NB4 (cell line): ENCODE results near the gene ANKIB1.
A peak's percentile ranks its signal among the peaks of the same experiment; 100 is the strongest.

Experiments
- DNase-seq: peaks from one replicate; pipeline ENCODE4 v3.0.0; 2010; ENCODE audit warnings: low read depth
- H3K4me3 ChIP-seq: one replicate; pipeline ENCODE4 v1.5.1; 2011; ENCODE audit warnings: mild to moderate bottlenecking, low read depth, low read length, moderate library complexity
- MYC ChIP-seq: IDR thresholded peaks from 2 replicates; pipeline ENCODE4 v1.6.1; 2011; ENCODE audit warnings: low read depth, low read length
- POLR2A ChIP-seq: IDR thresholded peaks from 2 replicates; pipeline ENCODE4 v1.6.1; 2011; ENCODE audit warnings: mild to moderate bottlenecking; ENCODE audit not compliant: insufficient read length; ENCODE audit errors: extremely low read depth
- TF ChIP-seq, protein P1 (sequence below): IDR thresholded peaks from 2 replicates; pipeline ENCODE4 v1.6.1; 2011; ENCODE audit warnings: low read depth, low read length
- TF ChIP-seq, protein P2 (sequence below): IDR thresholded peaks from one replicate; pipeline ENCODE4 v1.5.1; 2012; ENCODE audit warnings: low read depth, low read length

Gene ANKIB1

DNA sequence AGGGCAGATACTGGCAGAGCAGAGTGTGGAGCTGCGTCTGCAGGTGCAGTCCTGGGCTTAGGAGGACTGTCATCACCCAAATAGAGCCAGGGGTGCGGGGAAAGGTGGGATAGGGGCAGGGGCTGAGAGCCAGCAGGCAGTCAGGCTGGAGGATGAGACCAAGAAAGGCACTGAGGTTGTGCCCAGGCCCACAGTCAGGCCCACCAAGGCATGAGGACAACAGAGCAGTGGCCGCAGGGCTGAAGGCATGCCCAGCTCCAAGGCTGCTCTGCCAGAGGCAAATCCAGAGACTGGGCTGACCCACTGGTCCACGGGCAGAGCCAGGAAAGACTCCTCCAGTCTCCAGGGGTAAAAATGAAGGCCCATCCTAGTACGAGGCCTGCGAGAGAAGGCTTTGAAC lies 177.2 kb downstream of the ANKIB1 start:
- no peak for DNase-seq
- H3K4me3 ChIP-seq = no peak overlapping the region
- TF ChIP-seq, protein P1, sequence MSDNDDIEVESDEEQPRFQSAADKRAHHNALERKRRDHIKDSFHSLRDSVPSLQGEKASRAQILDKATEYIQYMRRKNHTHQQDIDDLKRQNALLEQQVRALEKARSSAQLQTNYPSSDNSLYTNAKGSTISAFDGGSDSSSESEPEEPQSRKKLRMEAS = no peak
- TF ChIP-seq POLR2A (no peak), MYC (no peak)
- TF ChIP-seq, protein P2, sequence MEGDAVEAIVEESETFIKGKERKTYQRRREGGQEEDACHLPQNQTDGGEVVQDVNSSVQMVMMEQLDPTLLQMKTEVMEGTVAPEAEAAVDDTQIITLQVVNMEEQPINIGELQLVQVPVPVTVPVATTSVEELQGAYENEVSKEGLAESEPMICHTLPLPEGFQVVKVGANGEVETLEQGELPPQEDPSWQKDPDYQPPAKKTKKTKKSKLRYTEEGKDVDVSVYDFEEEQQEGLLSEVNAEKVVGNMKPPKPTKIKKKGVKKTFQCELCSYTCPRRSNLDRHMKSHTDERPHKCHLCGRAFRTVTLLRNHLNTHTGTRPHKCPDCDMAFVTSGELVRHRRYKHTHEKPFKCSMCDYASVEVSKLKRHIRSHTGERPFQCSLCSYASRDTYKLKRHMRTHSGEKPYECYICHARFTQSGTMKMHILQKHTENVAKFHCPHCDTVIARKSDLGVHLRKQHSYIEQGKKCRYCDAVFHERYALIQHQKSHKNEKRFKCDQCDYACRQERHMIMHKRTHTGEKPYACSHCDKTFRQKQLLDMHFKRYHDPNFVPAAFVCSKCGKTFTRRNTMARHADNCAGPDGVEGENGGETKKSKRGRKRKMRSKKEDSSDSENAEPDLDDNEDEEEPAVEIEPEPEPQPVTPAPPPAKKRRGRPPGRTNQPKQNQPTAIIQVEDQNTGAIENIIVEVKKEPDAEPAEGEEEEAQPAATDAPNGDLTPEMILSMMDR = no peak

DNA sequence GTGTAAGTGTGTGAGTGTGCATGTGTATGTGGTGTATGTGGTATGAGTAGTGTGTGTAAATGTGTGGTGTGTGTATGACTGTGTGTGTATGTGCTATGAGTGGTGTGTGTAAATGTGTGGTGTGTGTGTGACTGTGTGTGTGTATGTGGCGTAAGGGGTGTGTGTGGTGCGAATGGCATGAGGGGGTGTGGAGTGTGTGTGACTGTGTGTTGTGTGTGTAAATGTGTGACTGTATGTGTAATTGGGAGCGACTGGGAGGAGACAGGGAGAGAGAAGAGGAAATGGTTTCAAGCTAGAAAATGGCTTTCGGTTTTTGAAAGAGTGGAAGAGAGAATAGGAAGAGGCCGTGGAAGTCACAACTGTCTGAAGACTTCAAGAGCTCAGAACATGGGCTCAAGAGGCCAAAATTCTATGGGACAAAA lies 177.9 kb downstream of the ANKIB1 start:
- no peak overlapping the region for H3K4me3 ChIP-seq
- no peak for DNase-seq
- no peak for TF ChIP-seq MYC
- no peak for TF ChIP-seq POLR2A
- TF ChIP-seq, protein P1 = no peak
- TF ChIP-seq, protein P2 = no peak

DNA sequence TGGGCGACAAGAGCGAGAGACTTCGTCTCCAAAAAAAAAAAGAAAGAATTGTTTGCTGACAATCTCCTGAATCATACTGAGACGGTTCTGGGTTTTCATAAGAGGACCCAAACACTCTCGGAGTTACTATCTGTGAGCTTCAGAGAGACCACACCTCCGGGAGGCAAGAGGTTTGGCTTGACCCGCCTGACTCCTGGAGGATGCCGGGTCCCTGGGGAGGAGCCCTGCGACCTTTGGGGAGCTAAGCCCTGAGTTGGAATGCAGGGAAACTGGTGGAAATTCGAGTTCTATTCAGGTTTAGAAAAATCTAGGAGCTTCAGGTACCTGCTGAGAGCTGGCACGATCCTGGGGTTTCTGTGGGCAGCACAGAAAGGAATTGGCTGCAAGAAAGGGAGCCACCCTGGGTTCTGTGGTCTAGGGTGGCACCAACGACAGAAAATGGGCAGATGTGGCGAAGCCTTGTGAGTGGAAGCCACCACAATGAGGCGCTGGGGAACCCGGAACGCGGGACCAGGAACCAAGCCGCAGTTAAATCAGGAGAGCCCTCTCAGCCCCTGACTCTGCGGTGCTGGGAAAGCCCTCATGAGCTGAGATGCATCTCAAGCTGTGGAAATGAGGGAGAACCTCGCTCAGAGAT lies 179.7 kb downstream of the ANKIB1 start:
- DNase-seq = peak; percentile 47
- TF ChIP-seq, protein P2 = no peak
- TF ChIP-seq MYC = no peak
- H3K4me3 ChIP-seq = no peak overlapping the region

DNA sequence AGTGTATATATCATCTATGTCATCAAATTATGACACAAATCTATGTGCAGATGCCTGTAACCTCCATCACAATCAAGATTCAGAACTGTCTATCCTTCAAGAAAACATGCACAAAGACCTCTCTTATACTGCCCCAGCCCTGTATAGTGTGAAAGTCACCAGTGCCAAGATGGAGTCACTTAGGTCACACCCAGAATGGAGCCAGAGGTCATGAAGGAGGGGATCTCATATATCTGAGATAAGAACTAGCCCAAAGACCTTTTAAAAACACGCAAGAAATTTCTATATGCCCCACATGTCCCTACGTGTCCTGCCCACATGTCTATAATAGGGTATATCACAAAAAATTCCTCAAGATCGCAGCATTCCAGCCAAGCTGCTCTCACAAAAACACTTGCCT lies 181.4 kb downstream of the ANKIB1 start:
- no peak overlapping the region for H3K4me3 ChIP-seq

DNA sequence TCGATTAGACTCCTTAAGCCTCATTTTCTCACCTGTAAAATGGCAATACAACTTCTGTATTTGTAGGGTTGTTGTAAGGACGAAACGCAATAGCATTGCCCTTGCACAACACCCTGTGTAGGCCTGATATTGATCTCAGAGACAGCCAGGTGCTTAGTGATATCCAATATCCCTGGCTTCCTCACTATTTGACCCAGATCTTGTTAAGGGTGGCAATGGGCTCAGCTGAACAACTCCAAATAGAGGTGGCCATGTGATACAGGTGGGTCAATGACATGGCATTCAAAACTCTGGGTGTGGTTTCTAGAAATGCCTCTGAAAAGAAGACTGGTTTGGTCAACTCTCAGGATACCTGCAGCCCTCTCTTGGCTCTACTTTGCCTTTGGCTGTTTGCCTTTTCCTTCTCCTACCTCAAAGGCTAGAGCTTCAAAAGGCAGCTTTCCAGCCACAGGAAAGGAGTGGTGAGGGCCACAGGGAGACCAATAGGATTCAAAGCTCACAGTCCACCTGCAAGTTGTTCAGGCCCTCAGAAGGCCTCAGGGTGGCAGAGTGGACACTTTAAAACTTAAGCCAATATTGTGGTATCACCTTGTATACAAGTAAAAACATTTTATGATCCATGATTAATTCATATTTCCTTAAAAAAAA lies 186.6 kb downstream of the ANKIB1 start:
- TF ChIP-seq, protein P1 = no peak
- TF ChIP-seq, protein P2 = no peak
- TF ChIP-seq POLR2A (no peak), MYC (no peak)
- DNase-seq = no peak
- no peak overlapping the region for H3K4me3 ChIP-seq

More for the DNA sequence above, 181.4 kb downstream of the ANKIB1 start:
- TF ChIP-seq MYC = no peak
- TF ChIP-seq, protein P2 = no peak
- DNase-seq = no peak

DNA sequence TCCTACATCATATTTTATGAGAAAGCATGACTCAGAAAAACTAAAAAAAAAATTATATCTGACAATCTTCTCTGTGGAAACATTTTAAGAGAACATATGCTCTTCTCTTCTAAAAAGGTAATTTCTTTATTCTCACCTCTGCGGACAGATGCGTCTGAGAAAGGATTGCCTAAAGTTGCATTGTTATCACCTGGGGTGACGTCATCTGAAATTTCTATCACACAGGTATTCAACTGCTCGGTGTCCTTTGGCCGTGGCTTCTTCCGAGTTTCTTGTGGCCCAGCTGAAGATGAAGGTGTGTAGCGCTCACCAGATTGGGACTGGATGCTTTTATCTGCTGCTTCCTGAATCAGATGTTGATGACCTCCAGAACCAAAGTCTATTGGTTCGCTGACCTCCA lies 187.2 kb downstream of the ANKIB1 start:
- TF ChIP-seq POLR2A = no peak
- TF ChIP-seq, protein P2 = no peak
- TF ChIP-seq MYC = no peak
- TF ChIP-seq, protein P1 = no peak
- no peak for DNase-seq
- no peak overlapping the region for H3K4me3 ChIP-seq
